GM12878 (cell line): ENCODE results near the gene SFI1. TPM values are rescaled to one million over a fixed set of nuclear protein-coding genes. Genes with fewer than 3 reads are reported as not detected.

Source experiments
- ATAC-seq: fragments of 200-7000 bp; cut with Tn5 transposase; 3 replicates; pipeline ENCODE4 v1.9.1; 2020; ENCODE audit warnings: mild to moderate bottlenecking, moderate library complexity
- BruUV-seq: library from RNA; stranded (reverse); fragments of 400-500 nt; replicated peaks from 2 replicates; lab custom pipeline; 2021; lab: Mats Ljungman, UMichigan
- CTCF ChIA-PET: fragments of 300-600 bp; sonication (Branson Sonifier 250); formaldehyde crosslinking; extraction: SDS; loops from one replicate; lab custom pipeline; 2021; ENCODE audit warnings: inconsistent platforms; lab: Yijun Ruan, JAX
- POLR2A ChIA-PET: fragments of 350-600 bp; formaldehyde crosslinking; extraction: SDS; loops from one replicate; lab custom pipeline; 2021; ENCODE audit warnings: inconsistent platforms; lab: Charles Lee
- RAD21 ChIA-PET: fragments of 300-600 bp; sonication (Branson Sonifier 250); formaldehyde crosslinking; loops from one replicate; lab custom pipeline; 2023; ENCODE audit warnings: antibody characterized with exemption; ENCODE audit not compliant: unreplicated experiment; lab: Charles Lee
- SMC1A ChIA-PET: fragments of 300-600 bp; sonication (Branson Sonifier 250); formaldehyde crosslinking; loops from one replicate; lab custom pipeline; 2023; ENCODE audit not compliant: unreplicated experiment, uncharacterized antibody; lab: Charles Lee
- DNase-seq: peaks from one replicate; pipeline ENCODE4 v3.0.0-alpha.2; 2011; ENCODE audit warnings: low read depth, low spot score
- FAIRE-seq: peaks from 3 replicates; lab custom pipeline; 2011; peaks lifted over from hg19 to GRCh38; lab: Jason Lieb, UNC
- H2AFZ ChIP-seq: 2 replicates; pipeline ENCODE4 v1.6.0; 2011; ENCODE audit warnings: low read depth, low read length, control low read depth; ENCODE audit not compliant: control insufficient read depth
- H3K27ac ChIP-seq: 2 replicates; pipeline ENCODE4 v1.5.1; 2011; ENCODE audit warnings: control low read depth; ENCODE audit not compliant: control insufficient read depth, insufficient read depth
- H3K27me3 ChIP-seq, 2 experiments: replicated peaks in 1 of 2; 2 replicates each; pipeline versions ENCODE4 v1.6.0 to v1.6.1; 2011; ENCODE audit warnings: low read length in 1 of 2; ENCODE audit not compliant: control insufficient read depth in 2 of 2, insufficient read depth in 2 of 2
- H3K36me3 ChIP-seq, 2 experiments: 2 replicates each; pipeline ENCODE4 v1.5.1; 2011; ENCODE audit warnings: low read length in 1 of 2; ENCODE audit not compliant: control insufficient read depth in 2 of 2, insufficient read depth in 2 of 2
- H3K4me1 ChIP-seq: 2 replicates; pipeline ENCODE4 v1.6.1; 2011; ENCODE audit warnings: mild to moderate bottlenecking, low read length, moderate library complexity, mixed read lengths; ENCODE audit not compliant: control insufficient read depth, insufficient read depth
- H3K4me2 ChIP-seq: 2 replicates; pipeline ENCODE4 v1.6.0; 2011; ENCODE audit warnings: control low read depth; ENCODE audit not compliant: control insufficient read depth, insufficient read depth
- H3K4me3 ChIP-seq: fragments of 200-600 bp; sonication (generic); 2 replicates; pipeline ENCODE4 v1.5.1; 2016
- H3K79me2 ChIP-seq: 2 replicates; pipeline ENCODE4 v1.6.0; 2011; ENCODE audit warnings: low read length; ENCODE audit not compliant: control insufficient read depth, insufficient read depth
- H3K9ac ChIP-seq: 2 replicates; pipeline ENCODE4 v1.8.0; 2011; ENCODE audit warnings: low read length, control low read depth, mixed read lengths; ENCODE audit not compliant: control insufficient read depth, insufficient read depth
- H3K9me3 ChIP-seq: replicated peaks from 3 replicates; pipeline ENCODE4 v1.5.1; 2011; ENCODE audit warnings: mild to moderate bottlenecking, low read length; ENCODE audit not compliant: control insufficient read depth, insufficient read depth
- H4K20me1 ChIP-seq: 2 replicates; pipeline ENCODE4 v1.6.0; 2011; ENCODE audit not compliant: control insufficient read depth, insufficient read depth
- KAT2A ChIP-seq: conservative IDR thresholded peaks from 2 replicates; pipeline ENCODE4 v1.6.1; 2011; ENCODE audit warnings: low read depth, low read length; ENCODE audit not compliant: control insufficient read depth
- NRF1 ChIP-seq: conservative IDR thresholded peaks from 2 replicates; pipeline ENCODE4 v1.6.1; 2011; ENCODE audit warnings: mild to moderate bottlenecking, low read depth, low read length, improper control_type of control experiment
- POLR2A ChIP-seq: IDR thresholded peaks from 2 replicates; pipeline ENCODE4 v1.6.1; 2011; ENCODE audit warnings: low read depth, mild to moderate bottlenecking, low read length
- POU2F2 ChIP-seq: IDR thresholded peaks from 3 replicates; pipeline ENCODE4 v1.6.1; 2011; ENCODE audit warnings: low read depth, mild to moderate bottlenecking, low read length, borderline replicate concordance
- YY1 ChIP-seq: IDR thresholded peaks from 2 replicates; pipeline ENCODE4 v1.6.1; 2011; ENCODE audit warnings: low read depth, mild to moderate bottlenecking, low read length
- ZNF217 ChIP-seq: fragments of 450-650 bp; IDR thresholded peaks from 2 replicates; pipeline ENCODE4 v1.6.1; 2017; ENCODE audit warnings: antibody characterized with exemption, mild to moderate bottlenecking
- WGBS: methylation state at CpG from one replicate; pipeline ENCODE4 v1.1.6; 2016; ENCODE audit warnings: low lambda C conversion rate; ENCODE audit not compliant: insufficient replicate concordance, insufficient coverage; ENCODE audit errors: missing lambda C conversion rate; 5-methylcytosine and 5-hydroxymethylcytosine counted together
- in situ Hi-C: fragments of 300-500 bp; cut with MboI; formaldehyde crosslinking; loops from 9 replicates; pipeline ENCODE4 v1.14.3; 2018; ENCODE audit warnings: mixed read lengths
- intact Hi-C: fragments of 100-400 bp; cut with micrococcal nuclease; formaldehyde crosslinking; loops from one replicate; pipeline ENCODE4 v1.14.2; 2022; ENCODE audit not compliant: unreplicated experiment
- polyA plus RNA-seq, 11 experiments: library from polyadenylated mRNA; depleted of rRNA in 4 of 11; unstranded in 6 of 11; stranded (reverse) in 5 of 11; fragments of >200 nt; fragmentation: Nextera tagmentation in 4 of 11; fragmentation: Illumina TruSeq in 1 of 11; extraction: Ambion mirVana in 4 of 11; extraction: Trizol in 1 of 11; gene quantifications; 1 replicate in 1 of 11; 2 replicates in 10 of 11; pipeline versions ENCODE4 v1.2.1 to v1.2.3, GENCODE V29; 2011 to 2016; ENCODE audit warnings: inconsistent platforms in 2 of 11, missing spikeins in 2 of 11, low read depth in 1 of 11
- total RNA-seq, 4 experiments: library from RNA; depleted of rRNA in 3 of 4; stranded (reverse); fragments of >200 nt in 3 of 4; fragmentation: Illumina TruSeq in 1 of 4; extraction: Trizol in 1 of 4; gene quantifications; 2 replicates each; pipeline versions ENCODE4 v1.2.1 to v1.2.3, GENCODE V29; 2013 to 2021
- TF ChIP-seq, protein P1 (sequence below): IDR thresholded peaks from 2 replicates; pipeline ENCODE4 v1.6.1; 2011; ENCODE audit warnings: borderline replicate concordance, low read depth, mild to moderate bottlenecking, moderate library complexity, low read length; ENCODE audit not compliant: insufficient read depth, poor library complexity, severe bottlenecking

The SFI1 gene
- total and polyA plus RNA-seq, 10 of the 15 experiments (the other 5 are each of a cell fraction or from before 2014, with no cell fraction given): 6.3 to 70.1 (median 30.4) TPM

DNA sequence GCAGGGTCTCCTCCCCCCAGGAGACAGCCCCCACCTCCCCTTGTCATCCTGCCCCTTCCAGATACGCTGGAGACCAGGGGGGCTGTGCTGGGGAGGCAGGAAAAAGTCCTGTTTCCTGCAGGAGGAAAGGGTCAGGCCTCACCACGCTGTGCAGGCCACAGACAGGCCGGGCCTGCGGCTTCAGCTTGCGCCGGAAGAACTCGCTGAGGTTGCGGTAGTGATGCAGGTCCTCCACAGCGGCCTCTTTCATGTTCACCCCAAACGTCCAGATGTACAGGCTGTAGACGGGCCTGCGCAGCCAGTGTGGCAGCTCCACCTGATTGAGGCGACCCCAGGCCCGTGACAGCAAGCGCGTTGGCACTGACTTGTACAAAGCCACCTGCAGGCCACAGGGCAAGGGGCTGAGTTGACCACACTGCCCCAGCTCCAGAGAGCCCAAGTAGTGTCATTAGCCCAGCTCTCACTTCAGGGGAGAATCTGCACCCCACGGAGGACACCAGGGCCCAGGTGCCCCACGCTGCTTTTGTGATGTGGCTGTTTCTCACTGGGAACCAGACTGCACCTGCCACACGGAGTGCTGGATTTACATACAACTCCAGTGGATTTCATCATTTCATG, 125.3 kb downstream of the SFI1 start:
- Histone ChIP-seq H3K27me3 (no peaks in the 10 kb centered on the region), H3K4me2 (no peak overlapping the region), H3K79me2 (peaks cover 17% of the 10 kb centered on the region), H3K9me3 (no peaks in the 10 kb centered on the region), H3K9ac (no peak overlapping the region), H2AFZ (no peak overlapping the region), H3K36me3 (peaks cover 27 to 74% of the 10 kb centered on the region in 2 experiments), H4K20me1 (peaks cover 6% of the 10 kb centered on the region; the same call in 1 of the 2 replicates), H3K27ac (no peak overlapping the region), H3K4me1 (peaks cover 4% of the 10 kb centered on the region), H3K4me3 (no peak overlapping the region)
- RAD21 ChIA-PET: no interaction called here
- no peak for FAIRE-seq
- ATAC-seq: no peak
- SMC1A ChIA-PET: no interaction called here
- intact Hi-C loops: no loop called here
- WGBS: 88% methylated on average over 19 of the region's 19 CpGs
- POLR2A ChIA-PET: no interaction called here
- no peak for DNase-seq
- no TSS peak for BruUV-seq
- peak; percentile 53 for TF ChIP-seq POLR2A
- TF ChIP-seq KAT2A: no peak
- TF ChIP-seq, protein P1, sequence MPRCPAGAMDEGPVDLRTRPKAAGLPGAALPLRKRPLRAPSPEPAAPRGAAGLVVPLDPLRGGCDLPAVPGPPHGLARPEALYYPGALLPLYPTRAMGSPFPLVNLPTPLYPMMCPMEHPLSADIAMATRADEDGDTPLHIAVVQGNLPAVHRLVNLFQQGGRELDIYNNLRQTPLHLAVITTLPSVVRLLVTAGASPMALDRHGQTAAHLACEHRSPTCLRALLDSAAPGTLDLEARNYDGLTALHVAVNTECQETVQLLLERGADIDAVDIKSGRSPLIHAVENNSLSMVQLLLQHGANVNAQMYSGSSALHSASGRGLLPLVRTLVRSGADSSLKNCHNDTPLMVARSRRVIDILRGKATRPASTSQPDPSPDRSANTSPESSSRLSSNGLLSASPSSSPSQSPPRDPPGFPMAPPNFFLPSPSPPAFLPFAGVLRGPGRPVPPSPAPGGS: peak; percentile 8
- TF ChIP-seq YY1: no peak
- no peak for TF ChIP-seq POU2F2
- TF ChIP-seq ZNF217: no peak
- TF ChIP-seq NRF1: no peak
- in situ Hi-C loops: no loop called here
- CTCF ChIA-PET: no interaction called here
